Upper lobe of left lung (tissue), 4 donors: ENCODE measurements around the gene PNMA8A.

Source experiments
- POLR2A ChIP-seq, 4 donors: fragments of 450-650 bp; IDR thresholded peaks; one replicate each; pipeline ENCODE4 v1.5.1; 2016 to 2017; ENCODE audit warnings: antibody characterized with exemption in 4 of 4, mild to moderate bottlenecking in 2 of 4
- POLR2AphosphoS5 ChIP-seq, 2 donors: sonication (generic); formaldehyde crosslinking; IDR thresholded peaks; one replicate each; pipeline ENCODE4 v1.5.1; 2017; ENCODE audit warnings: antibody characterized with exemption in 2 of 2

GRCh38 chr19:46427518-46428045, 43.8 kb downstream of the PNMA8A start:
- TF ChIP-seq POLR2AphosphoS5 (IDR thresholded peaks at IDR 0.05) (no peak), POLR2A (IDR thresholded peaks at IDR 0.05) (no peak)
